Astrocyte of the spinal cord (primary cell): ENCODE measurements around the gene RPL37A.

Experiments
- DNase-seq: peaks from one replicate; pipeline ENCODE4 v3.0.0; 2011; ENCODE audit warnings: low read depth, low spot score
- H3K4me3 ChIP-seq: 2 replicates; pipeline ENCODE4 v1.5.1; 2011; ENCODE audit warnings: low read depth, mild to moderate bottlenecking, low read length, moderate library complexity
- CTCF ChIP-seq: IDR thresholded peaks from 2 replicates; pipeline ENCODE4 v1.5.1; 2012; ENCODE audit warnings: low read depth, mild to moderate bottlenecking, low read length, inconsistent platforms
- in situ Hi-C: cut with HindIII; loops from 2 replicates; pipeline ENCODE4 v1.10.0; 2017; ENCODE audit warnings: low sequenced_read_pairs

Gene RPL37A

GRCh38 chr2:216498379-216499352, at the start of gene RPL37A:
TSS of gene RPL37A (plus strand) at chr2:216498844. CDS start at chr2:216498875, 31 bp downstream.
- DNase-seq: peak; percentile 97
- in situ Hi-C loops: no loop called here

DNA sequence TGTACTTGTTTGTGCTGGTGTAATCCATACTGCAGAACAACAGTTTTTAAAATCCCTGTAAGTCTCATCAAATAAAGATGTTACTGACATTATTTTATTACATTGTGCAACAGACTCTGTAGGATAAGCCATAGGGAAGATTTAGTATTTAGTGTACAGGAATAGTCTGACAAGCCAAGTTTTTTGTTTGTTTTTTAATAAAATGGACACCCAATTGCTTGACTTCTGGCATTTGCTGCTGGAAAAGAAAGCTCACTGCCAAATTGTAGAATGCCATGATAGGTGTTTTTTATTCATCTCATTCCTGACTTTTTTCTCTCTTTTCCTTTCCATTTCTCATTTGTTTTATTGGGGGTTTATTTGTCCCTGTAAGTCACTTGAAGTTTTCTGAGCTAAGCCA, 48.3 kb upstream of the RPL37A start:
- DNase-seq: no peak
- no peak overlapping the region for H3K4me3 ChIP-seq
- TF ChIP-seq CTCF: no peak
- in situ Hi-C loops: no loop called here

More at GRCh38 chr2:216498379-216499352, at the start of gene RPL37A:
- no peak for TF ChIP-seq CTCF
- peak within 1 kb of the TSS; percentile 99 for H3K4me3 ChIP-seq

DNA sequence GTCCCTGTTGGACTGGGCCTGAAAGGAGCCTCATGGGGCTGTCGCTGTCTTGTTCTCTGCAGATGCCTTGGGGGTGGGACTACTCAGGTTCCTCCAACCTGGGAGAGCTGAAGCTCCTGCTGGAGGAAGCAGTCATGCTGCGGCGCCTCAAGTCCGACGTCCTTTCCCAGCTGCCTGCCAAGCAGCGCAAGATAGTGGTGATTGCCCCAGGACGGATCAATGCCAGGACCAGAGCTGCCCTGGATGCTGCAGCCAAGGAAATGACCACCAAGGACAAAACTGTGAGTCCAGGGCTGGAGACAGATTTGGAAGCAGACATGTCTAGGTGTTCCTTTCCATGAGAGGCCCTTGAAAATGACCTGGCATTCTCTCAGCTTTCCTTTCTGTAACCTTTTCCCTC, 47.9 kb upstream of the RPL37A start:
- no peak for DNase-seq
- H3K4me3 ChIP-seq: no peak overlapping the region
- in situ Hi-C loops: no loop called here
- TF ChIP-seq CTCF: no peak

DNA sequence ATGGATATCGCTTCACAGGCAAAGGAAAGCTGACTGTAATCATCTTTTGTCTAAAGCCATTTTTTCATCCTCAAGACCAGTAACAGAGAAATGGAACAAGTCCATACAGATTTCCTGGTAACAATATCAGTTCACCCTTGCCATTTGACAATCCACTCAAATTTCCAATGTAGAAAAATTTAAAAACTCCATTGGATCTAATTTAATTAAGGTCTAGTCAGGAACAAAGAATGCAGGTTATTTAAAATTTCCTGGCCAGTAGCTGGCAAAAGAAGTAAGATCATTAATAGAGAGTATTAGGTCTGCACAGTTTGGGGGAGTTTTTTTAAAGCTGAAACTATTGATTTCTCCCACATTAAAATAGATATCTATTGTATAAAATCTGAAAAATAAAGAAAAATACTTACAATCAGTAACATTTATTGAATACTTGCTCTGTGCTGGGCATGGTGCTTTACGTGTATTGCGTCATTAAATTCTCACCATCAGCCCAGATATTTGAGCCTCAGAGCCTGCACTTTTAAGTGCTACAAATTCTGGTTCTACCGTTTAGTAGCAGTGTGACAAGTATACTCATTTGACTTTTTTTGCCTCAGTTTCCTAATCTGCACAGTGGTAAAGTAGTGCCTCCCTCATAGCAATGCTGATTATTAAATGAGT, 44.6 kb upstream of the RPL37A start:
- no peak overlapping the region for H3K4me3 ChIP-seq
- no peak for TF ChIP-seq CTCF
- in situ Hi-C loops: no loop called here
- DNase-seq: no peak

DNA sequence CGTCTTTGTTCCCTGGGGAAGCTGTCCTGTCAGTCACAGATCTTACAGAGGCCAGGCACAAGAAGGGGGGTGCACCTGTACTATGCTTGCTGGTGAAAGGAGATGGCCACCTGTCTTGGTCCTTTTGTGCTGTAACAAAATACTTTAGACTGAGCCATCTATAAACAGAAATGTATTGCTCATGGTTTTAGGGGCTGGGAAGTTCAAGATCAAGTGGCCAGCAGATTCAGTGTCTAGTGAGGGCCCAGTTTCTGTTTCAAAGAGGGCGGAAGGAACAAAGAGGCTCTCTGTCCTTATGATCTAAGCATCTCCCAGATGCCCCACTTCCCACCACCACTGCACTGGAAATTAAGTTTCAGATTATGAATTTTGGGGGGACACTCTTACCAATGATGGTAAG, 35.5 kb upstream of the RPL37A start:
- in situ Hi-C loops: no loop called here
- no peak overlapping the region for H3K4me3 ChIP-seq
- no peak for DNase-seq
- no peak for TF ChIP-seq CTCF

DNA sequence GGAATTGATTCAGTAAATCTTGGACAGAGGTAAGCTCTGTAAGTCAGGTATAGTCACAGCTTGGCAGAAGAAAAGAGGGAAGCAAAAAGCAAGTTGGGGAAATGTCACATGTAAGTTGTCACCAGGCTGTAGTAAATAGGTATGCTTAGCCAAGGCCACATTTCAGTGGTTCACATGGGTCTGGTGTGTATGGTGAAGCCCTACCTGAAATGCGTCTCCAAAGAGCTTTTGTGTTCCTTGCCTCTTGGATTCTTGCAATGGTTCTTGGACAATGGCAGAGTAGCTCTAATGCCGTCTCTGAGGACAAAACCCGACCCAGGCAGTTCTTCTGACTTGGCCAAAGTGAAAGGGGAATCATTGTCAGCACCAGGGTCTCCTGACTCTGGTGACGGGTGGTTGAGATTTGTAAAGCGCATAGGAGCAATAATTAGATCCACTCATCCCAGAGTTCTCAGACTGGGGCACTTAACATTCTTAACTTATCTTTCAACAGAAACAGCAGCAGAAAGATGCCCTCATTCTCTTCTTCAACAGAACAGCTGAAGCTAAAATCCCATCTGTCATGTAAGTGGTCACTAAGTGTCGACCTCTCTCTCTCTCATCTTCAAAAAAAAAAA, 34.4 kb upstream of the RPL37A start:
- in situ Hi-C loops: no loop called here
- no peak for DNase-seq
- TF ChIP-seq CTCF: no peak
- H3K4me3 ChIP-seq: no peak overlapping the region
